NCI-H2081 (cell line): Measurements from ENCODE around the gene DPH2.

ENCODE experiments used
- DNase-seq, 2 experiments: peaks; one replicate each; lab custom pipeline; 2025; lab: John Stamatoyannopoulos, UW

DPH2 gene

GRCh38 chr1:43982808-43983207 is 13.0 kb downstream of the DPH2 start:
- no peak for DNase-seq

GRCh38 chr1:43983253-43983899 is 13.6 kb downstream of the DPH2 start:
- DNase-seq = no peak

DNA sequence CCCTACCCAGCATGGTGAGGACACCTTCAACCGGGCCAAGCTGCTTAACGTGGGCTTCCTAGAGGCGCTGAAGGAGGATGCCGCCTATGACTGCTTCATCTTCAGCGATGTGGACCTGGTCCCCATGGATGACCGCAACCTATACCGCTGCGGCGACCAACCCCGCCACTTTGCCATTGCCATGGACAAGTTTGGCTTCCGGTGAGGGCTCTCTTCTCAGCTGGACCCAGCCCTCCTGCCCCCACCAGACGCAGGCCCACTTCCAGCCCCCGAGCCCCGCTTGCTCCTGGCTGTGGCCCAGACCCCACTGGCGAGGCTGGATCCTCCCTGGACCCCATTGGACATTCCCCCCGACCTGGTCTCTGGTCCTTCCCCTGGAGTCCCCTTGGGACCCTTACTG is 15.0 kb downstream of the DPH2 start:
- no peak for DNase-seq

GRCh38 chr1:43985984-43986595 is 16.3 kb downstream of the DPH2 start:
- no peak for DNase-seq

GRCh38 chr1:43986712-43987111 is 16.9 kb downstream of the DPH2 start:
- no peak for DNase-seq

- DNase-seq = no peak
Measured at GRCh38 chr1:43987159-43987902, 17.5 kb downstream of the DPH2 start.

- DNase-seq = no peak
Measured at GRCh38 chr1:43990271-43991199, 20.7 kb downstream of the DPH2 start.

DNA sequence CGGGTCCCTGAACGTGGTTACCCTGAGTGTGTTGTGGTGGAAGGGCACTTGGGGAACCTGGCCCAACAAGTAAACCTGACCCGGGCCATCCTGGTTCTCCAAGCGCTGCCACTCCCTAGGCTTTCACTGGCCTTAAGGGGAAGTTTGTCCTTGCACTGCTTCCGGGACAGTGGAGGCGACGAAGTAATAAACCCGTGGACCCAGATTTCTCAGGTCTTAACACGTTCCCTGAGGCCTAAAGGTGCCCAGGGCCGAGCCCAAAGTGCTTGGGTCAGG is 21.3 kb downstream of the DPH2 start:
- DNase-seq = no peak

GRCh38 chr1:43991476-43992231 is 21.8 kb downstream of the DPH2 start, which contains the start of gene CCDC24:
Gene CCDC24, plus strand, starts transcription at chr1:43991599. Its CDS starts 280 bp downstream, at chr1:43991879.
- DNase-seq = peak; percentile 79 to 80

DNA sequence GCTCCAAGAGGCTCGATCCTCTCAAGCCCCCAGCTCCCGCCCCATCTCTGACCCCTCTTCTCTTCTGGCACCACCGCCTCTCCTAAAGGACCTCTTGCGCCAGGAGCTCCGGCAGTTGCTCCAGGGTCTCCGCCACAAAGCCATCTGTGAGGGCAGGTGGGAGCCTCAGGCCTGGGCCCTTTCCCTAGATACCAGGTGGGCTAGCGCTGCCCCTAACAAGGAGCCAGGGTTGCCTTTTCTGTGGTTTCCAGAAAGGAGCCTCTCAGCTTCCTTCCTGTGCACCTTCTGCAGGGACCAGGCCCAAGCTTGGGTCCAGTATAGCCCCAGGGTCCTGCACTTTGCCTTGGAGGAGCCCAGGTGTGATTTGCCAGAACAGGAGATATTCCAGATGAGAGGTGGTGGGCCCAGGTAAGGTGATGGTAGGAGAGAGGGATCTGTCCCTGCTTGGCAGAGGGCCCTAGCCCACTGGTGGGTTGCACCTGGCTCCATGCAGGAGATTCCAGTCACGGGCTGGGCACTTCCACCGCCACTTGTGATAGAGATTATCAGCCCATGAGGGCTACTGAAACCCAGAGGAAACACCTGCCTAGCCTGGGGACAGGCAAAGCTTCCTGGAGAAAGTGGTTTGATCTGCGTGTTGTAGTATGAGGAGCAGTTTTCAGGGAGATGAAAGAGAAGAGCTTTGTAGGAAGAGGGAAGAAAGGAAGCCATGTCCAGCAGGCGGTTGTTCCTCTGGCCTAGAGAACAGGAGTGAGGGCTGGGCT is 22.6 kb downstream of the DPH2 start:
- DNase-seq = no peak

GRCh38 chr1:43993206-43993914 is 23.6 kb downstream of the DPH2 start:
- DNase-seq = no peak

GRCh38 chr1:43994071-43994470 is 24.3 kb downstream of the DPH2 start:
- no peak for DNase-seq

DNA sequence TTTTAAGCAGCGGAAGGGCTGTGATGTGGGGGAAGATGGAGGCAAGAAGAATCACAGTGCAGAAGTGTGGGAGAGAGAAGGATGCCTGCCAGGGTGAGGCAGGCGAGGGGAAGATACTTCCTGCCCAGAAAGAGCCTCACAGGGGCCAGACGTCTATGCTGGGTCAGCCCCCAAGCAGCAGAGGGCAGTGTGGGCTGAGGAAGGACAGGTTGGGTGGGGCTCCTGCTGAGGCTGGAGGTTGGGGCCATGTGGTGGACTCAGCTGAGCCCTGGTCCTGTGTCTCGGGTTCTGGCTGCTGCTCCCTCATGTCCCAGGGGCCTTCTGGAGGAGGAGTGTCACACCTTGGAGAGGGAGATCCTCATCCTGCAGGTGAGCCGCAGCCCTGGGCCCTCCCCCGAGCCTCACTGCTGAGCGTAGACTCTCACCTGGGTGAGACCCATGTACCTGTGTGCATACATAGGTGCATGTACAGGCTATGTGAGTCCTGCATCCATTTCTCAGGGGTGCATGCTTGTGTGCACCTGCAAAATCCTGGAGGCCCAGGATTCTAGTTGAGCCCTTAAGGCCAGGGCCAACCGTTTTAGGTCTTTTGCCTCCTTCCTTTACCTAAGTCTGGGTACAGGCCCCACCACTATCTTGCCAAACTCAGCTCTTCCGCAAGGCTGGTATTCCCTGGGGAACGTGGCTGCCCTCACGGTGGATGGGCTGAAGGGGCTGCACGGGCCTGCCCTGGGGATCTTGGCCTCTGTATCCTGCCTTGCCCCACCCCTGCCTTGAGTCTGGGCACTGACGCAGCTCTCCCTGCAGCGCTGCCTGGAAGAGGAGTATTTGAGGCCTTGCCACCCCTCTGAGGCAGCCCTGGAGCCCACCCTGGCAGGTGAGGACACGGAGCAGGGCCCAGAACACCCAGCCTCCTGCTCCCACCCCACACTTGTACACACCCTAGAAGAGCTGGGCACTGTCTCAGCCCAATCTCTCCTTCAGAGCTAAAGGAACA is 25.3 kb downstream of the DPH2 start:
- DNase-seq = no peak

DNA sequence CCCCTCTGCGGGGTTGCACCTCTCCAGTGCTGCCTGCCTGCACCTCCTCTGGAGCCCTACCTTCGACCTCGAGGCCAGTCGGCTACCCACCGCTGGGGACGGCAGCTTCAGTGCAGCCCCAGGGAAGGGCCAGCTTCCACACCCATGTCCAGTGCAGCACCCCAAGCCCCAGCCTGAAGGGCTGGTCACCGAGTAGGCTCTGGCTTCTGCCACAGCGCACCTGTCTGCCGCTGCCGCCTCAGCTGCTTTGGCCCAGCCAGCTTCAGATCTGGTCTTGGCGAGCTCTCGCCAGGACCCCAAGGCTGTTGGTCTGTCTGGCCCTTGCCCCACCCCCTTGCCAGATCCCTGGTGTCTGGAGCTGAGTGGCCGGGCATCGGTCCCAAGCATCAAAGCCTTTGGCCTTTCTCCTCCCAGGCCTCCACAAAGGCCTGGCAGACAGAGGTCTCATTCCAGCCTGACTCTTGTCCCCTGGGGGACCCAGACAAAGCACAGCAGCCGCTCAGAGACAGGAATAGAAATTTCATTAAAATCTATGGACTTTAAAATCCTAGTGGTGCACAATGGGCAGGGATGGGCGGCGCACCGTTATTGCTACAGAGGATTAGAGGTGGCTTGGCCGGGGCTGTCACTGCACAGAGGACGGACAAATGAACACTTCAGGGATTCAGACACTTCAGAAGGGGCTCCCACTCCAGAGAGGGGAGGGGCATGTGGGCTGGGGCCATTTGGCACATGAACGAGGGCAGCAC is 26.3 kb downstream of the DPH2 start:
- DNase-seq = no peak

- DNase-seq = no peak
Measured at GRCh38 chr1:43996733-43997115, 26.9 kb downstream of the DPH2 start.

GRCh38 chr1:43997295-43997999 is 27.6 kb downstream of the DPH2 start:
- DNase-seq = no peak

DNA sequence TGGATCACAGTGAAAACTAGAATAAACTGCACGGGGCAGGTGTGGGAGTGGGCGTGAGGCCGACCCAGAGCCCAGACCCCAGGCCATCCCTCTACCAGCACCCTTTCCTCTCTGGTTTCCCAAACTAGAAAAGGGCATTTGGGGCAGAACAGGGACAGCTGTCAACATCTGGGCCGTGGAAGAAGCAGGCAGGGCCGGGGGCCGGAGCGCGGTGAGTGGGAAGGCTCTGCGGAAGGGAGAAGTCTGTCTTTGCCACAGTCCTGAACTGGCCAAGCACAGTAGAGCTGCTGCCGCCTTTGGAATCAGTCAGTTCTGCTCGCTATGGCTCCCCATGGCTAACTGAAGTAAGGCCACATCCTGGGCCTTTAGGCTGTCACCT is 28.2 kb downstream of the DPH2 start:
- DNase-seq = no peak

- no peak for DNase-seq
Measured at GRCh38 chr1:43999455-43999854, 29.6 kb downstream of the DPH2 start.
